Stimulated activated CD8-positive, alpha-beta memory T cell treated with anti-CD3 and anti-CD28 coated beads, Interleukin-4, amount 100 ng/mL, for 24 hours (primary cell): ENCODE measurements around the gene ZACN.
A peak's percentile ranks its signal among the peaks of the same experiment; 100 is the strongest.
"Not testable (repeated sequence)": the region's sequence is repeated elsewhere in the genome, so short reads cannot be mapped to it uniquely, and the experiment has no call there.

Experiments
- DNase-seq: peaks from one replicate; pipeline ENCODE4 v3.0.0-alpha.2; 2020; ENCODE audit warnings: low read depth

ZACN gene

DNA sequence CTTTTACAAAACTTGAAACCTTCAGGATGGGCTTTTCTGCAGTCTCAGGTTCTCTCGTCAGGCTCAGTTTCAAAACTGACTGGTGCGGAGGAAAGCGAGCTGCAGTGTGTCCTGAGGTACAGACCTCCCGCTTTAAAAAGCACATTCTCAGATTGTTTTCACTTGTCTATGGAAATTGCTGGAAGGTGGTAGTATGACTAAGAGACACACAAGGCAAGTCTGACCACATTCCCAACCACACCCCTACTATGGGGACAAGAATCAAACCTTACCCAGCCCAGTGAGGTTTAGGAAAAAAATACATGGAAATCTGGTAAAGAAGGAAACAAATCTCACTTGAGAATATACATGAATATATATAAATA is 24.9 kb upstream of the ZACN start:
- no peak for DNase-seq

DNA sequence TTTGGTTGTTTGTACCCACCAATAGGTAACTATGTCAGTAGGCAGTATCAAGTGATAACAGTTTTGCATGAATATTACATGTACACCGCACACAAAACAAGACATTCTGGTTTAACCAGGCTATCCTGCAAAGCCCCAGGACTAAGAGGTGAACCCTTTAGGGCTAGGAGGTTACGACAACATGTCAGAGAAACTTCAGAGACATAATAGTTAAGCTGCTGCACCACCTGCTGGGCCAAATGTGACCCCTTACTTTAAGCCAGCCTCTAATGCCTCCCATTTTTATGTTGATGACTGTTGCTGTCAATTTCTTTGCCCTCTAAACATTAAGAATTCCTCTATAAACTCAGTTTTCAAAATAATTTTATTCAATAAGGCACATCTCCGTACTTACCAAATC is 22.1 kb upstream of the ZACN start:
- no peak for DNase-seq

DNA sequence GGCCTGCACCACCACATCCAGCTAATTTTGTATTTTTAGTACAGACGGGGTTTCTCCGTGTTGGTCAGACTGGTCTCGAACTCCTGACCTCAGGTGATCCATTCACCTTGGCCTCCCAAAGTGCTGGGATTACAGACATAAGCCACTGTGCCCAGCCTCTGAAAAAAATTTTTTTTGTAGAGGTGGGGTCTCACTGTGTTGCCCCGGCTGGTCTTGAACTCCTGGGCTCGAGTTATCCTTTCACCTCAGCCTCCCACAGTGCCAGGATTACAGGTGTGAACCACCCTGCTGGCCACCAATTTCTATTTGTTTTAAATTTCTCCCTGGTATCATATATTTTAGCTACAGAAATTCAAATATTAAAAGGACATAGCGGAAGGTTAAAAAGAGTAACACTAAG is 20.7 kb upstream of the ZACN start:
- DNase-seq: not testable (repeated sequence)

DNA sequence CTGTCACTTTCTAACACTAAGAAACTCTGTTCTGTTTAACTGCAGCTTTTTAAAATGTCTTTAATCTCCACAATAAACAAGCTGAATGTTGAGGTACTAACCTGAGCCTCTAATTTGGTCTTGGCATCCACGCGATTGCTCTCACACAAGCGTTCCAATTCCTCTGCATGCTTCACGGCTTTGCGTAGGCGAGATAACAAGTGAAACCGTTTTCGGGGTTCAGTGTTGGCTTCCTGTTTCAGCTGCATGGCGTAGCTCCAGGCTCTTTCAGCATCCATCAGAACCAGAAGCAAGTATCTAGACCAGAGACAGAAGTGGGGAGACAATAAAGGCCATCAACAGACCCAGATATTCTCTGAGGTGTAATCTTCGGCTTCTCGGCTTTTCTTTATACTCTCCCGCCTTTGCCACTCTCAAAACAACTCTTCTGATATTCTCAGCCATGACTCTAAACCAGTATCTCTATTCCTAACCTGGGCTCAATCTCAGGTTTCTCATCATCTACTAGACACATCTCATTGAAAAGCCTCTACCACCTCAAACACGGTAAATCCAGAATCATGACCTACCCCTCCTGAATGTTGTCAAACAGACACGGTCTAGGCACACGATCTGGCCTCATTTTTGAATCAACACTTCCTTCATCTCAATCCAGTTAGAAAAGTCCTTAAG is 15.0 kb upstream of the ZACN start:
- no peak for DNase-seq

DNA sequence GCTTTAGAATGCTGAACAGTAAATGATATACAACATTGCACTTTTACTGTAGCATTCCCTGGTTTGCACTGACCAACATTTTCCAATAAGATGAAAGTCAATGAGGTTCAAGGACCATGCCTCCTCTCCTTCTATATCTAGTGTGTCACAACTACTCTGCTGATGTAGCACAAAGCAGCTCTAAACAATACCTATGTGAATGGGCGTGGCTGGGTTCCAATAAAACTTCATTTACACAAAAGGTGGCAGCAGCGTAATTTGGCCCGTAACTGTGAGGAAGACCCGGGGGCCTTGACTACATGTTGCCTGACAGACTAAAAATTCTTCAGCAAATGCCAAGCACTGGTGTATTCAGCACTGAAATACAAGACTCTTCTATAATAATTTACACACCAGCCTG is 13.2 kb upstream of the ZACN start:
- DNase-seq: no peak

DNA sequence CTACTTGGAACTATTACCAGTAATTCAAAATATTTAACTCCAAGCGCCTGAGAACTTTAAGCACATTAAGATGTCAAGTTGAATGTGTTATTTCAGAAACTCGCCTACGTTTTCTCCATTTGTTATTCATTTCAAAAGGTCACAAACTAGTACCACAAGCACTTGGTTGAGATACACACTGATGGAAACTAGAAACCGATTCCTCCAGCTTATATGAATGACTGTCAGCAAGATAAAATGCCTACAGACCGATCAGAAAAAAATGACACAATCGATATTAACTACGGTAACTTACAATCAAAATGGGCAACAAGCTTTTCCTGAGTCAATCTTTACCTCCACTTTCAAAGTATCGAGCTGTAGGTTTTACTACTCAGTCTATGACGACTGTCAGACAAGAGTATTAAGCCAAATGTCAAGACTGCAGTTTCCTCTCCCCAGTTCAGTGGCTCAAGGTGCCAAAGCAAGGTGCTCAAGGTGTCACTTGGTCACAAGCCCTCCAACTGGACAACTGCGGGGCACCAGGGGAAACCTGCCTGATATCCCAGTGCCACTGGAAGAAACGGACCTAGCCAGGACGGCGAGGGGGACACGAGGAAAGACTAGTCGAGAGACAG is 7.3 kb upstream of the ZACN start:
- no peak for DNase-seq

DNA sequence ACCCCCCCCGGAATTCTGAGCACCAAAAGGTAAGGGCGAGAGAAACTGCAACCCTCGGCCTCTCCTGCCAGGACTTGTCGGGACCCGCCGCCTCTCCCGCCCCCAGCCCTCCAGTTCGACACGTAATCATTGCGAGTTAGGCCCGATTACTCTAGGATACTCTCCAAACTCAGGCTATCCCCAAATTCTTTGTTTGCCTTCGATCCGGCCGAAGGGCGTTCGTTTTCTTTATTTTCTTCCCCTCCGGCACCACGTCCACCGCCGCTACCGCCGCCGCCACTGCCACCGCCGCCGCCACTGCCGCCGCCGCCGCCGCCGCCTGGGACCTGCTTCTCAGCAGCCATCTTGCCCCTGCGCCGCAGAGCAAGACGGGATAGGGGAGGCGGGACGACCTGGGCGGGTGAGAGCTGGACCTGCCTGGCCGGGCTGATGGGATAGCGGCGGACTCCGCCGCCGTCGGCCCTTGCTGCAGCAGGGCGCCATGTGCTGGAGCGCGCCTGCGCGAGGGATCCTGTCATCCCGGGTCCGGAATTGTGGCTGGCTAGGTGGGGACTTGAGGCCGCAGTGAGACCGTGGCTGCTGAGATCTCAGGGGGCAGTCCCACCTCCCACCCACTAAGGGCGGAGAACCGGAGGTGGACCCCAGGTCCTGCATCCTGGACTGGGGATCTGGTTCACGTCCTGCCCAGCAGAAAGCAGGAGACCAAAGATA is 6.7 kb upstream of the ZACN start, which contains the start of gene SRP68:
TSS of gene SRP68 (minus strand) at position 370 of the 711 bp plus-strand sequence. CDS start at position 344, 26 bp downstream.
- DNase-seq: peak; percentile 80

DNA sequence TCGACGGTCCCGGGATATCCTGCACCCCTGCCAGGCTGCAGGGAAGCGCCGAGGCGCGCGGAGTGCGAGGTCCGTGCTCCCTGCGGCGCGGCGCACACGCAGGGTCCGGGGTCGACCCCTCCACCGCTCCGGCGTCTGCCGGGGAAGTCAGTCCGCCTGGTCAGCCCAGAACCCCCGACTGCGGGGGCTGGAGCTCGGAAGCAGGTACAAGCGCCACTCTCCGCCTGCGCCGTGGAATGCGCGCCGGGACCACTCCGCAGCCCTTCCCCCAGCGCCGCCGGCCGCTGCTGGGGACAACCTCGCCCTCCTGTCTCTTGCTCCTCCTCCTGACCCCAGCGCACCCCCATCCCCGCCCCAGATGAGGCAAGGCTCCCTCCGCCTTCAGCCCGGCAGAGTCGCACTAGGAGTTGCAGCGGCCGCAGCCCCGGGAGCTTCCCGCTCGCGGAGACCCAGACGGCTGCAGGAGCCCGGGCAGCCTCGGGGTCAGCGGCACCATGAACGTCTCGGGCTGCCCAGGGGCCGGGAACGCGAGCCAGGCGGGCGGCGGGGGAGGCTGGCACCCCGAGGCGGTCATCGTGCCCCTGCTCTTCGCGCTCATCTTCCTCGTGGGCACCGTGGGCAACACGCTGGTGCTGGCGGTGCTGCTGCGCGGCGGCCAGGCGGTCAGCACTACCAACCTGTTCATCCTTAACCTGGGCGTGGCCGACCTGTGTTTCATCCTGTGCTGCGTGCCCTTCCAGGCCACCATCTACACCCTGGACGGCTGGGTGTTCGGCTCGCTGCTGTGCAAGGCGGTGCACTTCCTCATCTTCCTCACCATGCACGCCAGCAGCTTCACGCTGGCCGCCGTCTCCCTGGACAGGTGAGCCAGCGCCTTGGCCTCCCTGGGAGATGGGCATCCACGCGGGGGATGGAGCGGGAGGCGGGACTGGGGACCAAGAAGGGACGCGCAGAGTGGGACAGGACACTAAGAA is 4.3 kb upstream of the ZACN start, which contains the start of gene GALR2:
TSS of gene GALR2 (plus strand) at position 392 of the 974 bp plus-strand sequence. CDS start at position 495, 103 bp downstream.
- DNase-seq: no peak

DNA sequence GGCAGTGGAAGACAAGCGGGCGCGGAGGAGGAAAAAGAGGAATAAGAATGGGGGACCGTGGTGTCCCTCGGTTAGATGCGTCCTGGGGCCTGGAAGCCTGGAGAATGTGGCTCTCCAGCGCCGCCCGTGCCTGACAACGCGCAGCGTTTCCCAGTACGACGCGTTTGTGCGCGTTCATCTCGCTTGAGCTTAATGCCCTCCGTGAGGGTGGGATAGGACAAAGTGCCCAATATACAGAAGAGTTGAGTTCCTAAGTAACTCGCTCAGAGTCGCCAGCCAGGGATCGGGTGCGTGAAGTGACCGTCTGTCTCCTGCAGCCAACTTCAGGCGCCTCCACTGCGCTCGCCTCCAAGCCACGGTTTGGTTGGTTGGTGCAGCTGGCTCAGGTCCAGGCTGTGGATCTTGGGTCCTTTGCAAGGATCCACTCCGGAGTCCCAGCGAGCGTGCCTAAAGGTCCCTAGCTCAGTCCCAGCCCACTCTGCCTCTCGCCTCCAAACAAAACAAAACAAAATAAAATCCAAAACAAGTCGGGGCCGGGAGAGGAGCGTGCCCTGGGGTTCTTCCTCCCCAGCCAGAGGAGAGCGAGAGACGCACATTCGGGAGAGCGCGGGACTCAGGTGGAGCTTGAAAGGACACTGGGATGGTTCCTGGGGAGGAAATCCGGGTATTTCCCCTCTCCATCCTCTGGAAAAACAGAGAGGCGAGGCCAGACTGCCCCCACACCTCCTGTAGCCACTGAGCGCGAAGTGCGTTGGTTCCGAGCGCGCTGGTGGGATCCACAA is 3.4 kb upstream of the ZACN start:
- no peak for DNase-seq

DNA sequence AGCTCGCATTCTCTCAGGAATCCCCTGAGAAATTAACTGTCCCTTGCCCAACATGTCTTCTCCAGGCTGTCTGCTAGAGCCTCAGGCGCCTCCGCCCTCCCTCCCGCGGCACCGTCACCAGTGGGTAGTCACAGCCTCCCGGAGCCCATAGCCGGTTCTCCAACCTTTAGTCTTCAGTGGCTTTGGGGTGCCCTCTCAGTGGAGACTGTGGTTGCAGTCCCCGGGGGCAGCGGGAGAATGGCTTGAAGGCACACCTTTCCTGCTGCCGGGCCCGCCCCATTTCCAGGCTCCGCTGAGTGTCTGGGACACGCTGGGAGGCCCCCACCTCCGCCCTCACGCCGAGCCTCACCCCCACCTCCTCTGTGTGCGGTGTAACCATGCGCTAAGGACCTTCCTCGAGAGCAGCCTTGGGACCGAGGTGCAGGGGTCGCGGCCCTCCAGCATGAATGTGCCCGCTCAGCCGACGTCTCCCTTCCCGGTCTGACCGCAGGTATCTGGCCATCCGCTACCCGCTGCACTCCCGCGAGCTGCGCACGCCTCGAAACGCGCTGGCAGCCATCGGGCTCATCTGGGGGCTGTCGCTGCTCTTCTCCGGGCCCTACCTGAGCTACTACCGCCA is 2.7 kb upstream of the ZACN start:
- DNase-seq: no peak

DNA sequence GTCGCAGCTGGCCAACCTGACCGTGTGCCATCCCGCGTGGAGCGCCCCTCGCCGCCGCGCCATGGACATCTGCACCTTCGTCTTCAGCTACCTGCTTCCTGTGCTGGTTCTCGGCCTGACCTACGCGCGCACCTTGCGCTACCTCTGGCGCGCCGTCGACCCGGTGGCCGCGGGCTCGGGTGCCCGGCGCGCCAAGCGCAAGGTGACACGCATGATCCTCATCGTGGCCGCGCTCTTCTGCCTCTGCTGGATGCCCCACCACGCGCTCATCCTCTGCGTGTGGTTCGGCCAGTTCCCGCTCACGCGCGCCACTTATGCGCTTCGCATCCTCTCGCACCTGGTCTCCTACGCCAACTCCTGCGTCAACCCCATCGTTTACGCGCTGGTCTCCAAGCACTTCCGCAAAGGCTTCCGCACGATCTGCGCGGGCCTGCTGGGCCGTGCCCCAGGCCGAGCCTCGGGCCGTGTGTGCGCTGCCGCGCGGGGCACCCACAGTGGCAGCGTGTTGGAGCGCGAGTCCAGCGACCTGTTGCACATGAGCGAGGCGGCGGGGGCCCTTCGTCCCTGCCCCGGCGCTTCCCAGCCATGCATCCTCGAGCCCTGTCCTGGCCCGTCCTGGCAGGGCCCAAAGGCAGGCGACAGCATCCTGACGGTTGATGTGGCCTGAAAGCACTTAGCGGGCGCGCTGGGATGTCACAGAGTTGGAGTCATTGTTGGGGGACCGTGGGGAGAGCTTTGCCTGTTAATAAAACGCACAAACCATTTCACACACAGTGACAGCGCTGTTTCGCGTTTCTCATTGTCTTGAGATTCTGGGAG is 2.0 kb upstream of the ZACN start:
- DNase-seq: no peak

DNA sequence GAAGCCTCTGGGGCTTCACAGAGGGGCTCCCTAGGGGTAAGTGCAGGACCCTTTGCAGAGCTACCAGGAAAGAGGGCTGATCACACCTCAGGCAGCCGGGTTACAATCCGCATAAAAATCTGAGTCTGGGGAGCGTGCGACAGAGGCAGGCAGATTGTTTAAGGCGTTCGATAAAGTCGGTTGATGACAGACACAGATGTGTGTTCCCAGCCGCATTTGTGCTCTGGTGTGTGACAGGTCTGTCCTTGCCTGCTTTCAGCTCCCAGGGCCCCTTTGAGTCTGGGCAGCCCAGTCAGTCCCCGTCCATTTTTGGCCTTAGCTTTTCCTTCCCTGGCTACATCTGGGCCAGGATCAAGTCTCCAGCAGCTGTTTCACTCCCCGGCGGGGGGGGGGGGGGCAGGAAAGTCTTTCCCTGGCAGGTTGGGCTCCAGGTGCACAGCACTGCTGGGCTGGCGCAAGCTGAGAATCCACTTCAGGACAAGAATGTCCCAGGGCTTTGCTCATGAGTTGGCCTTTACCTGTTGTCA is 1.3 kb upstream of the ZACN start:
- no peak for DNase-seq

DNA sequence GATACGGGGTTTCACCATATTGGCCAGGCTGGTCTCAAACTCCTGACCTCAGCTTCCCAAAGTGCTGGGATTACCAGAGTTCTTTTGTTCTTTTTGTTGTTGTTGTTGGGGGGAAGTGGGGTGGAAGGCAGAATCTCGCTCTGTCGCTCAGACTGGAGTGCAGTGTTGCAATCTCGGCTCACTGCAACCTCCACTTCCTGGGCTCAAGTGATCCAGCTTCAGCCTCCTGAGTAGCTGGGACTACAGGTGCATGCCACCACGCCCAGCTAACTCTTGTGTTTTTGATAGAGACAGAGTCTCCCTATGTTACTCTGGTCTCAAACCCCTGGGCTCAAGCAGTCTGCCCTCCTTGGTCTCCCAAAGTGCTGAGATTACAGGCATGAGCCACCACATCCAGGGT is 612 bp upstream of the ZACN start:
- not testable (repeated sequence) for DNase-seq

DNA sequence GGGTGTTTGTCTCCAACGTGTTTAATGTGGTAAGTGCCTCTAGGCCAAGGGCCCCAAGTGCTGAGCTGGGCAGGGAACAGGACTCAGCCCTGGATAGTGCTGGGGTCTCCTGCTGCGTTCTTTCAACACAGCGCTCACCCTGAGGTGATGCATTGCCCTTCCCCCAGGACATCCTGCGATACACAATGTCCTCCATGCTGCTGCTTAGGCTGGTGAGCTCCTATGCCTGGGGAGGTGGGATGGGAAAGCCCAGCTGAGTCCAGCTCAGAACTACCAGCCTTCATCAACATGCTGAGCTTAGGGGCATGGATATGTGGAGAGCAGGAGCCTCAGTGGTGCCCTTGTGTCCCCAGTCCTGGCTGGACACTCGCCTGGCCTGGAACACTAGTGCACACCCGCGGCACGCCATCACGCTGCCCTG is 563 bp downstream of the ZACN start:
- no peak for DNase-seq

DNA sequence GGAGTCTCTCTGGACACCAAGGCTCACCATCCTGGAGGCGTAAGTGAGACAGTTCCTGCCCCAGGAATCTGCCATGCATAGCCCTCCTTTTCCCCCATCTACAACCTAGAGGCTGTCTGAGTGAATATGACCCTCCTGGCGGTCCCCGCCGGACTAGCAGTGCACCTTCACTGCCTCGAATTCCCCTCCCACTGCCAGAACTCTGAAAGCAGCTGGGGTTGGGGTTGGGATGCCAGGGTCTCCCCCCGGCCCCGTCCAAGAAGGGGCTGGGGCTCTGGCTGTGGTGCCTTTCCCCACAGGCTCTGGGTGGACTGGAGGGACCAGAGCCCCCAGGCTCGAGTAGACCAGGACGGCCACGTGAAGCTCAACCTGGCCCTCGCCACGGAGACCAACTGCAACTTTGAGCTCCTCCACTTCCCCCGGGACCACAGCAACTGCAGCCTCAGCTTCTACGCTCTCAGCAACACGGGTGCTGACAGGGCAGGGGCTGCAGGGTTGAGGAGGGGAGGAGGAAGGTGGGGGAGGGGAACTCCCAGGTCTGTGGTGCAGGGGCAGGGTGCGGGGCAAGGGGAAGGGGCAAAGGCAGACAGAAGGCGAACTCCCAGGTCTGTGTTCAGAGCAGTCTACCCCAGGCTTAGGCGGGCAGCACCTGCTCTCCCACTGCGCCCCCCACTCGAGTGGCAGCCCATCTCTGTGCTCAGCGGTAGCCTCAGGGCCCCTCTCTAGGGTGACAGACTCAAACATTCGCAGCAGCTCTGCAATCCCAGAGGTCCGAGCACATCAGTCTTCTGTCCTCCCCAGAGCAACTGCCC is 1.2 kb downstream of the ZACN start:
- no peak for DNase-seq

DNA sequence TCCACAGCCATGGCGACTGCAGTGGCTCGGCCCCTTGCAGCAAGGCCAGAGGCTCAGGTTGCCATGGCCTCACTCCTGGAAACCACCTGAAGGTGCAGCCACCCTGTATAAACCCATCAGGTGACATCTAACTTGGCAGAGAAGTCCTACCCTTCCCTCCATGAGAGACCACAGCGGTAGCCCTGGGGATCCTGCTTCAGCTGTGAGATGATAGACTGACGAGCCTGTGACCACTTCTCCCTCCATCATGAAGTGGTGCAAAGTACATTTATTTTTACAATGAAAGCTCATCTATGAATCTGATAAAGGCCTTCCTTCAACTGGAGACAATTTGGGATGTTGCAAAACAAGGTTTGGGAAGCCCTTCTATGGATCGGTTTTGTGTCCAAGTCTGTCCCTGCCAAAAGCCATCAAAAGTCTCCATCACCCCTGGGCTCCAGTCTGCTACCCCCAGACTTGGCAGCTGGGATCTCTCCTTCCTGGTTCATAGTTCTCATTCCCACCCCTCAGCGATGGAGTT is 1.8 kb downstream of the ZACN start:
- DNase-seq: no peak

DNA sequence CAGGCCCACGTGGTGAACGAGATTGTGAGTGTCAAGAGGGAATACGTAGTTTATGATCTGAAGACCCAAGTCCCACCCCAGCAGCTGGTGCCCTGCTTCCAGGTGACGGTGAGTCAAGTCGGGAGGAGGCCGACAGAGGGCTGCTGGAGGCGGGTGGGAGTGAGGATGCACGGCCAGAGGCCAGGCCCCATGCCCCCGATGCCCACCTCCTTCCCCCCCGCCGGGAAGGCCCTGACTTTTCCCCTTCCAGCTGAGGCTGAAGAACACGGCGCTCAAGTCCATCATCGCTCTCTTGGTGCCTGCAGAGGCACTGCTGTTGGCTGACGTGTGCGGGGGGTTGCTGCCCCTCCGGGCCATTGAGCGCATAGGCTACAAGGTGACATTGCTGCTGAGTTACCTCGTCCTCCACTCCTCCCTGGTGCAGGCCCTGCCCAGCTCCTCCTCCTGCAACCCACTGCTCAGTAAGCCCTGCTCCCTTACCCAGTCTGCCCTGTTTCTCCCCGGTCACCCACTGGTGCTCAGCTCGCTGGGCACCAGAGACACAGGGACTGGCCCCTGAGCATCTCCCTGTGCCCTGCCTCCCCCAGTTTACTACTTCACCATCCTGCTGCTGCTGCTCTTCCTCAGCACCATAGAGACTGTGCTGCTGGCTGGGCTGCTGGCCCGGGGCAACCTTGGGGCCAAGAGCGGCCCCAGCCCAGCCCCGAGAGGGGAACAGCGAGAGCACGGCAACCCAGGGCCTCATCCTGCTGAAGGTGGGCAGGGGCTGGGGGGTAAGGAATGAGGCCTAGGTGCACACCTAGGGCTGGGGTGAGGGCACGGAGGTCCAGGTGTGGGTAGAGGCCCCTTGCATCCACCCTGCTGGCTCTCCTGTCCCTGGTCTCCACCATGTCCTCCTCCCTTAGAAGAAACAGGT is 2.6 kb downstream of the ZACN start:
- DNase-seq: no peak
